HCT116 (cell line): ENCODE results near the gene LAMB4. TPM values are rescaled to one million over a fixed set of nuclear protein-coding genes. Genes with fewer than 3 reads are reported as not detected.

Experiments used
- ATAC-seq: fragments of 200-7000 bp; cut with Tn5 transposase; 2 replicates; pipeline ENCODE4 v1.9.1; 2020; ENCODE audit warnings: mild to moderate bottlenecking, moderate library complexity
- BruUV-seq: library from RNA; stranded (reverse); fragments of 400-500 nt; replicated peaks from 2 replicates; lab custom pipeline; 2021; lab: Mats Ljungman, UMichigan
- CTCF ChIA-PET: fragments of 300-600 bp; sonication (Branson Sonifier 250); formaldehyde crosslinking; loops from one replicate; lab custom pipeline; 2021; ENCODE audit warnings: antibody characterized with exemption; lab: Charles Lee
- POLR2A ChIA-PET: fragments of 300-600, 350-600 bp; sonication (Branson Sonifier 250); formaldehyde crosslinking; loops from one replicate; lab custom pipeline; 2021; ENCODE audit warnings: antibody characterized with exemption; lab: Charles Lee
- RAD21 ChIA-PET, 2 experiments: fragments of 300-600 bp; sonication (Branson Sonifier 250); formaldehyde crosslinking; loops; one replicate each; lab custom pipeline; 2023; ENCODE audit warnings: low total read pairs in 2 of 2; ENCODE audit not compliant: uncharacterized antibody in 2 of 2, unreplicated experiment in 2 of 2, low non-redundant PET in 1 of 2; lab: Charles Lee
- DNase-seq: peaks from one replicate; pipeline ENCODE4 v3.0.0-alpha.2; 2010; ENCODE audit warnings: low read depth, low spot score
- H2AFZ ChIP-seq: fragments of 200-600 bp; shearing (Covaris generic), sonication (generic); 2 replicates; pipeline ENCODE4 v1.6.1; 2017; ENCODE audit warnings: low read depth, mixed run types, mixed read lengths, antibody characterized with exemption, low read length; ENCODE audit not compliant: poor library complexity, severe bottlenecking
- H3K27ac ChIP-seq: 2 replicates; pipeline ENCODE4 v1.5.1; 2012; ENCODE audit warnings: low read depth, low read length
- H3K27me3 ChIP-seq: fragments of 200-600 bp; sonication (generic); 2 replicates; pipeline ENCODE4 v1.6.1; 2016; ENCODE audit warnings: mixed run types, low read length, mixed read lengths; ENCODE audit not compliant: insufficient read depth
- H3K36me3 ChIP-seq, 2 experiments: fragments of 200-500 bp in 1 of 2; fragments of 200-600 bp in 1 of 2; sonication (Bioruptor generic) in 1 of 2; sonication (generic) in 1 of 2; 2 replicates each; pipeline versions ENCODE4 v1.5.1 to v1.6.1; 2014 to 2016; ENCODE audit warnings: low read length in 2 of 2, inconsistent platforms in 1 of 2, mixed read lengths in 1 of 2, mixed run types in 1 of 2; ENCODE audit not compliant: insufficient read depth in 2 of 2, control insufficient read depth in 1 of 2
- H3K4me1 ChIP-seq, 2 experiments: fragments of 200-600 bp in 1 of 2; sonication (generic) in 1 of 2; 2 replicates each; pipeline versions ENCODE4 v1.5.1 to v1.6.1; 2012 to 2017; ENCODE audit warnings: low read length in 2 of 2, inconsistent platforms in 1 of 2, mild to moderate bottlenecking in 1 of 2, mixed read lengths in 1 of 2, mixed run types in 1 of 2, moderate library complexity in 1 of 2; ENCODE audit not compliant: insufficient read depth in 2 of 2, control insufficient read depth in 1 of 2
- H3K4me2 ChIP-seq: fragments of 200-600 bp; sonication (generic); 2 replicates; pipeline ENCODE4 v1.6.1; 2017; ENCODE audit warnings: mixed run types, low read length, mixed read lengths
- H3K4me3 ChIP-seq, 2 experiments: fragments of 200-600 bp in 1 of 2; sonication (generic) in 1 of 2; replicated peaks in 1 of 2; 2 replicates each; pipeline ENCODE4 v1.5.1; 2011 to 2016; ENCODE audit warnings: low read length in 2 of 2, control low read depth in 1 of 2, low read depth in 1 of 2, mild to moderate bottlenecking in 1 of 2, mixed read lengths in 1 of 2, mixed run types in 1 of 2
- H3K79me2 ChIP-seq: fragments of 200-600 bp; sonication (generic); 2 replicates; pipeline ENCODE4 v1.6.1; 2017; ENCODE audit warnings: mild to moderate bottlenecking, mixed run types, low read length, moderate library complexity, mixed read lengths; ENCODE audit not compliant: insufficient read depth
- H3K9ac ChIP-seq: fragments of 200-600 bp; sonication (generic); 2 replicates; pipeline ENCODE4 v1.6.1; 2016; ENCODE audit warnings: low read length, mixed read lengths
- H3K9me2 ChIP-seq: fragments of 200-600 bp; sonication (generic), shearing (Covaris generic); 2 replicates; pipeline ENCODE4 v1.6.1; 2017; ENCODE audit warnings: mixed run types, mild to moderate bottlenecking, moderate library complexity; ENCODE audit not compliant: insufficient read depth
- H3K9me3 ChIP-seq, 2 experiments: fragments of 200-500 bp in 1 of 2; fragments of 200-600 bp in 1 of 2; sonication (Bioruptor generic) in 1 of 2; sonication (generic) in 1 of 2; 2 replicates each; pipeline ENCODE4 v1.6.1; 2014 to 2017; ENCODE audit warnings: low read length in 2 of 2, mixed read lengths in 2 of 2, inconsistent platforms in 1 of 2, low read depth in 1 of 2, mild to moderate bottlenecking in 1 of 2, mixed run types in 1 of 2, moderate library complexity in 1 of 2; ENCODE audit not compliant: control insufficient read depth in 1 of 2, insufficient read depth in 1 of 2
- H4K20me1 ChIP-seq: fragments of 200-600 bp; sonication (generic), shearing (Covaris generic); 2 replicates; pipeline ENCODE4 v1.6.1; 2017; ENCODE audit warnings: mixed run types, mild to moderate bottlenecking, moderate library complexity; ENCODE audit not compliant: insufficient read depth
- ATF3 ChIP-seq: IDR thresholded peaks from 2 replicates; pipeline ENCODE4 v1.6.1; 2012
- SP1 ChIP-seq: IDR thresholded peaks from 2 replicates; pipeline ENCODE4 v1.6.1; 2012; ENCODE audit warnings: low read depth
- intact Hi-C: fragments of 100-400 bp; cut with micrococcal nuclease; formaldehyde crosslinking; loops from 2 replicates; pipeline ENCODE4 v1.10.0; 2022
- total RNA-seq: library from RNA; stranded (reverse); gene quantifications from one replicate; pipeline ENCODE4 v1.2.1, GENCODE V29; 2021; ENCODE audit not compliant: unreplicated experiment
- TF ChIP-seq, protein P1 (sequence below): IDR thresholded peaks from 2 replicates; pipeline ENCODE4 v1.6.1; 2012; ENCODE audit warnings: low read depth

LAMB4 gene
- total RNA-seq, 1 experiment from 2014 or later: not detected

- no peak for ATAC-seq
Observed at GRCh38 chr7:108143658-108144420, 13.7 kb upstream of the LAMB4 start.

More at GRCh38 chr7:108143658-108144420, 13.7 kb upstream of the LAMB4 start:
- H2AFZ ChIP-seq: no peak overlapping the region
- no peaks in the 10 kb centered on the region for H3K27me3 ChIP-seq
- ChIA-PET POLR2A (no interaction called here), RAD21 (no interaction called here), CTCF (interaction anchor here (2.6 kb wide), 1 partner anchor 353 kb away, joined by 14 read pairs; no protein-coding TSS in a partner anchor)
- H3K79me2 ChIP-seq: no peaks in the 10 kb centered on the region
- H4K20me1 ChIP-seq: no peaks in the 10 kb centered on the region
- H3K4me2 ChIP-seq: no peak overlapping the region
- intact Hi-C loops: no loop called here
- BruUV-seq: no TSS peak
- no peak overlapping the region for H3K27ac ChIP-seq
- H3K4me1 ChIP-seq: peaks cover 0 to 3% of the 10 kb centered on the region in 2 experiments; a peak in 1 of 4 replicates
- no peak overlapping the region for H3K4me3 ChIP-seq
- DNase-seq: no peak
- no peaks in the 10 kb centered on the region for H3K9me2 ChIP-seq
- TF ChIP-seq SP1: no peak
- TF ChIP-seq, protein P1, sequence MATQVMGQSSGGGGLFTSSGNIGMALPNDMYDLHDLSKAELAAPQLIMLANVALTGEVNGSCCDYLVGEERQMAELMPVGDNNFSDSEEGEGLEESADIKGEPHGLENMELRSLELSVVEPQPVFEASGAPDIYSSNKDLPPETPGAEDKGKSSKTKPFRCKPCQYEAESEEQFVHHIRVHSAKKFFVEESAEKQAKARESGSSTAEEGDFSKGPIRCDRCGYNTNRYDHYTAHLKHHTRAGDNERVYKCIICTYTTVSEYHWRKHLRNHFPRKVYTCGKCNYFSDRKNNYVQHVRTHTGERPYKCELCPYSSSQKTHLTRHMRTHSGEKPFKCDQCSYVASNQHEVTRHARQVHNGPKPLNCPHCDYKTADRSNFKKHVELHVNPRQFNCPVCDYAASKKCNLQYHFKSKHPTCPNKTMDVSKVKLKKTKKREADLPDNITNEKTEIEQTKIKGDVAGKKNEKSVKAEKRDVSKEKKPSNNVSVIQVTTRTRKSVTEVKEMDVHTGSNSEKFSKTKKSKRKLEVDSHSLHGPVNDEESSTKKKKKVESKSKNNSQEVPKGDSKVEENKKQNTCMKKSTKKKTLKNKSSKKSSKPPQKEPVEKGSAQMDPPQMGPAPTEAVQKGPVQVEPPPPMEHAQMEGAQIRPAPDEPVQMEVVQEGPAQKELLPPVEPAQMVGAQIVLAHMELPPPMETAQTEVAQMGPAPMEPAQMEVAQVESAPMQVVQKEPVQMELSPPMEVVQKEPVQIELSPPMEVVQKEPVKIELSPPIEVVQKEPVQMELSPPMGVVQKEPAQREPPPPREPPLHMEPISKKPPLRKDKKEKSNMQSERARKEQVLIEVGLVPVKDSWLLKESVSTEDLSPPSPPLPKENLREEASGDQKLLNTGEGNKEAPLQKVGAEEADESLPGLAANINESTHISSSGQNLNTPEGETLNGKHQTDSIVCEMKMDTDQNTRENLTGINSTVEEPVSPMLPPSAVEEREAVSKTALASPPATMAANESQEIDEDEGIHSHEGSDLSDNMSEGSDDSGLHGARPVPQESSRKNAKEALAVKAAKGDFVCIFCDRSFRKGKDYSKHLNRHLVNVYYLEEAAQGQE: no peak
- no peak for TF ChIP-seq ATF3
- no peaks in the 10 kb centered on the region for H3K9me3 ChIP-seq
- no peak overlapping the region for H3K9ac ChIP-seq
- no peaks in the 10 kb centered on the region for H3K36me3 ChIP-seq
